ENCODE measurements around the gene AGBL4.

Gene AGBL4

DNA sequence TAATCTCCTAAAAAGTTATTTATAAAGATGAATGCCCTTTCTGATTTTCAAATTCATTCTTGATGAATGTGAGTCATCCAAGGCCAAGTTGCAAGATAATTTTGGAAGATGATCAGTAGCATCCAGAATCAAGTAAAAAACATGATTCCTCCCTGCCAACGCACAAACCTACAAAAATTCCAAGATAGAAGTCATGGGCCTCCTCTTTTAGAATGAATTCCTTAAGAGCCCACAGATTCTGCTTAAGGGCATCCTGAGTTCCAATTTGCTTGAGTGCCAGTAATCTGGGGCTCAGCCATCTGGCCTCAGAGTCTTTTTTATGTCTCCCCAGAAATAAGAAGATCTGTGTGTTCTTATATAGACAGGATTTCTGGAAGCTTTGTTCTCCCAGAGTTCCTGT, 1528.6 kb downstream of the AGBL4 start:
- Histone ChIP-seq H3K9ac (ENCODE audit: low read depth, low read length) (no peak overlapping the region), H3K27ac (ENCODE audit: low read length) (no peak overlapping the region), H3K36me3 (ENCODE audit: insufficient read depth, low read length) (no peaks in the 10 kb centered on the region), H2AFZ (ENCODE audit: low read depth, low read length) (no peak overlapping the region), H4K20me1 (ENCODE audit: insufficient read depth, low read length) (no peaks in the 10 kb centered on the region), H3K4me2 (ENCODE audit: insufficient read depth, low read length) (no peak overlapping the region), H3K9me3 (ENCODE audit: insufficient read depth, low read length, severe bottlenecking) (no peaks in the 10 kb centered on the region), H3K79me2 (ENCODE audit: insufficient read depth, low read length) (no peaks in the 10 kb centered on the region), H3K4me1 (ENCODE audit: insufficient read depth, low read length) (no peaks in the 10 kb centered on the region), H3K4me3 (ENCODE audit: low read depth in 1 of 2, low read length in 2 of 2) (no peak overlapping the region), H3K27me3 (ENCODE audit: insufficient read depth, low read length, poor library complexity) (peaks cover 12% of the 10 kb centered on the region)
- no peak for DNase-seq
- ATAC-seq (ENCODE audit: insufficient read depth, low read depth): no peak
- TF ChIP-seq CTCF (IDR thresholded peaks at IDR 0.05; ENCODE audit: borderline replicate concordance, extremely low read depth, low read length, poor library complexity, severe bottlenecking) (no peak), EZH2 (IDR thresholded peaks at IDR 0.05; ENCODE audit: borderline replicate concordance, low read depth, low read length, severe bottlenecking) (no peak)

- Histone ChIP-seq H3K36me3 (ENCODE audit: insufficient read depth, low read length) (no peaks in the 10 kb centered on the region), H3K4me3 (ENCODE audit: low read depth in 1 of 2, low read length in 2 of 2) (no peak overlapping the region), H3K4me2 (ENCODE audit: insufficient read depth, low read length) (no peak overlapping the region), H3K79me2 (ENCODE audit: insufficient read depth, low read length) (no peaks in the 10 kb centered on the region), H3K9me3 (ENCODE audit: insufficient read depth, low read length, severe bottlenecking) (no peaks in the 10 kb centered on the region), H3K4me1 (ENCODE audit: insufficient read depth, low read length) (no peaks in the 10 kb centered on the region), H2AFZ (ENCODE audit: low read depth, low read length) (no peak overlapping the region), H3K27me3 (ENCODE audit: insufficient read depth, low read length, poor library complexity) (peaks cover 12% of the 10 kb centered on the region), H3K27ac (ENCODE audit: low read length) (no peak overlapping the region), H3K9ac (ENCODE audit: low read depth, low read length) (no peak overlapping the region), H4K20me1 (ENCODE audit: insufficient read depth, low read length) (no peaks in the 10 kb centered on the region)
- DNase-seq (no peak), ATAC-seq (ENCODE audit: insufficient read depth, low read depth) (no peak)
- TF ChIP-seq CTCF (IDR thresholded peaks at IDR 0.05; ENCODE audit: borderline replicate concordance, extremely low read depth, low read length, poor library complexity, severe bottlenecking): no peak
- TF ChIP-seq EZH2 (IDR thresholded peaks at IDR 0.05; ENCODE audit: borderline replicate concordance, low read depth, low read length, severe bottlenecking): no peak
Observed at GRCh38 chr1:48493970-48494769, 1529.6 kb downstream of the AGBL4 start.

DNA sequence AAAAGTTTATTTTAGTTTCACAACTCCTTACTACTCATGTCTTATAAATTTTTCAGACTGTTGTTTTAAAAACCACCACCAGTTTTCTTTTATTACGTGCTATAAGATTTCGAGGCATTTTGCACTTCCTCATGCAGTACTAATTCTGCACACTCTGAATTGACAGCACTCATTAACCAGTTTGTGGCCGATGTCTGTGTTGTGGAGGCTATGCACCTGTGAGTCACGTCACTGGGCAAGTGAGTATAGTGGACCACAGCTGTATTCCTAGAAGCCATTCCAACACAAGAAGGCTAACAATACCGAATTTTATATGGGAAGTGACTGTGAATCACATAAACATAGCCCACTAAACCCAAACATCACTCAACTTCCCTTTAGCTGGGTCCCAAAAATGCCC, 1530.7 kb downstream of the AGBL4 start:
- TF ChIP-seq EZH2 (IDR thresholded peaks at IDR 0.05; ENCODE audit: borderline replicate concordance, low read depth, low read length, severe bottlenecking): no peak
- DNase-seq: no peak
- peaks cover 12% of the 10 kb centered on the region for H3K27me3 ChIP-seq (ENCODE audit: insufficient read depth, low read length, poor library complexity)
- no peaks in the 10 kb centered on the region for H3K36me3 ChIP-seq (ENCODE audit: insufficient read depth, low read length)
- H3K9me3 ChIP-seq (ENCODE audit: insufficient read depth, low read length, severe bottlenecking): no peaks in the 10 kb centered on the region
- no peak overlapping the region for H3K4me2 ChIP-seq (ENCODE audit: insufficient read depth, low read length)
- no peak for ATAC-seq (ENCODE audit: insufficient read depth, low read depth)
- no peak overlapping the region for H3K9ac ChIP-seq (ENCODE audit: low read depth, low read length)
- H4K20me1 ChIP-seq (ENCODE audit: insufficient read depth, low read length): no peaks in the 10 kb centered on the region
- H3K79me2 ChIP-seq (ENCODE audit: insufficient read depth, low read length): no peaks in the 10 kb centered on the region
- no peaks in the 10 kb centered on the region for H3K4me1 ChIP-seq (ENCODE audit: insufficient read depth, low read length)
- no peak overlapping the region for H3K27ac ChIP-seq (ENCODE audit: low read length)
- no peak overlapping the region for H3K4me3 ChIP-seq (ENCODE audit: low read depth in 1 of 2, low read length in 2 of 2)
- H2AFZ ChIP-seq (ENCODE audit: low read depth, low read length): no peak overlapping the region

- Histone ChIP-seq H3K27ac (ENCODE audit: low read length) (no peak overlapping the region), H3K79me2 (ENCODE audit: insufficient read depth, low read length) (no peaks in the 10 kb centered on the region), H3K9me3 (ENCODE audit: insufficient read depth, low read length, severe bottlenecking) (no peaks in the 10 kb centered on the region), H4K20me1 (ENCODE audit: insufficient read depth, low read length) (no peaks in the 10 kb centered on the region), H3K4me2 (ENCODE audit: insufficient read depth, low read length) (no peak overlapping the region), H3K4me1 (ENCODE audit: insufficient read depth, low read length) (no peaks in the 10 kb centered on the region), H3K27me3 (ENCODE audit: insufficient read depth, low read length, poor library complexity) (peaks cover 12% of the 10 kb centered on the region), H3K4me3 (ENCODE audit: low read depth in 1 of 2, low read length in 2 of 2) (no peak overlapping the region), H2AFZ (ENCODE audit: low read depth, low read length) (no peak overlapping the region), H3K9ac (ENCODE audit: low read depth, low read length) (no peak overlapping the region), H3K36me3 (ENCODE audit: insufficient read depth, low read length) (no peaks in the 10 kb centered on the region)
- ATAC-seq (ENCODE audit: insufficient read depth, low read depth) (no peak), DNase-seq (no peak)
- no peak for TF ChIP-seq CTCF (IDR thresholded peaks at IDR 0.05; ENCODE audit: borderline replicate concordance, extremely low read depth, low read length, poor library complexity, severe bottlenecking)
- TF ChIP-seq EZH2 (IDR thresholded peaks at IDR 0.05; ENCODE audit: borderline replicate concordance, low read depth, low read length, severe bottlenecking): no peak
Observed at GRCh38 chr1:48492392-48492791, 1531.4 kb downstream of the AGBL4 start.
